ENCODE measurements around the gene RCVRN.

The RCVRN gene

DNA sequence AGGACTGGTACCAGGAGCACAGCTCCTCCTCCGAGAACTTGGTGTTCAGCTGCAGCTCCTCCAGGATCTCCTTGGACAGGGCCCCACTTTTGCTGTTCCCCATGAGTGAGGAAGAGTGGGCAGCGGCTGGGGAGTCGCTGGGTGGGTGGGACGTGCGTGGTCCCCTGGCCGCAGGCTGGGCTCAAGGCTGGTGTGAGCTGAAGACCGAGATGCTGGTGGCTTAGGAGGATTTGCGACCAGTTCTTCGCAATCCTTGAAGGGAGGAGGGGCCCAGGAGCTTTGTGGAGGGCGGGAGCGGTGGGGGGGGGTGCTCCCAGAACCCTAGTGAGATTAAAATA, at the start of gene RCVRN:
RCVRN (minus strand) TSS at position 194 of the 338 bp plus-strand sequence; CDS start at position 103, 91 bp downstream.
- Histone ChIP-seq H3K9me3 (ENCODE audit: control insufficient read depth, insufficient read depth, low read depth, low read length) (no peaks in the 10 kb centered on the region), H3K36me3 (ENCODE audit: control insufficient read depth in 2 of 2, insufficient read depth in 1 of 2, low read length in 2 of 2) (no peaks in the 10 kb centered on the region), H3K27ac (ENCODE audit: extremely low read depth, low read depth, low read length) (no peak within 1 kb of the TSS), H3K4me1 (ENCODE audit: control insufficient read depth, insufficient read depth, low read length) (no peaks in the 10 kb centered on the region), H3K4me3 (ENCODE audit: low read depth, low read length) (no peak within 1 kb of the TSS)
- ChIA-PET POLR2A (interaction anchor here (0.7 kb wide), 1 partner anchor 12 kb away, joined by 7 read pairs; no protein-coding TSS in a partner anchor), CTCF (interaction anchor here (0.6 to 2.3 kb wide), 7 partner anchors 14 to 411 kb away, joined by 3 to 13 read pairs (median 3); no protein-coding TSS in a partner anchor)
- no peak for TF ChIP-seq ZNF768 (tag by site-specific recombination; IDR thresholded peaks at IDR 0.05)
- TF ChIP-seq ZNF600 (tag by site-specific recombination; IDR thresholded peaks at IDR 0.05), result no peak
- TF ChIP-seq ZNF10 (tag by site-specific recombination; IDR thresholded peaks at IDR 0.05), result no peak
- TF ChIP-seq FEZF1 (tag by site-specific recombination; IDR thresholded peaks at IDR 0.05), result no peak
- no peak for TF ChIP-seq BCL11A (tag by site-specific recombination; IDR thresholded peaks at IDR 0.05; ENCODE audit: low read depth)
- no peak for TF ChIP-seq ZNF394 (tag by site-specific recombination; IDR thresholded peaks at IDR 0.05; ENCODE audit: borderline replicate concordance)
- no peak for TF ChIP-seq OSR2 (tag by site-specific recombination; IDR thresholded peaks at IDR 0.05)
- TF ChIP-seq ZNF354C (tag by site-specific recombination; IDR thresholded peaks at IDR 0.05; ENCODE audit: borderline replicate concordance, low read depth), result no peak
- TF ChIP-seq ATF2 (tag by site-specific recombination; IDR thresholded peaks at IDR 0.05; ENCODE audit: low read depth), result no peak
- TF ChIP-seq, protein P1, sequence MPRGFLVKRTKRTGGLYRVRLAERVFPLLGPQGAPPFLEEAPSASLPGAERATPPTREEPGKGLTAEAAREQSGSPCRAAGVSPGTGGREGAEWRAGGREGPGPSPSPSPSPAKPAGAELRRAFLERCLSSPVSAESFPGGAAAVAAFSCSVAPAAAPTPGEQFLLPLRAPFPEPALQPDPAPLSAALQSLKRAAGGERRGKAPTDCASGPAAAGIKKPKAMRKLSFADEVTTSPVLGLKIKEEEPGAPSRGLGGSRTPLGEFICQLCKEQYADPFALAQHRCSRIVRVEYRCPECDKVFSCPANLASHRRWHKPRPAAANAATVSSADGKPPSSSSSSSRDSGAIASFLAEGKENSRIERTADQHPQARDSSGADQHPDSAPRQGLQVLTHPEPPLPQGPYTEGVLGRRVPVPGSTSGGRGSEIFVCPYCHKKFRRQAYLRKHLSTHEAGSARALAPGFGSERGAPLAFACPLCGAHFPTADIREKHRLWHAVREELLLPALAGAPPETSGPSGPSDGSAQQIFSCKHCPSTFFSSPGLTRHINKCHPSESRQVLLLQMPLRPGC (tag by site-specific recombination; IDR thresholded peaks at IDR 0.05), result no peak
- no peak for TF ChIP-seq ZNF791 (tag by site-specific recombination; IDR thresholded peaks at IDR 0.05)

DNA sequence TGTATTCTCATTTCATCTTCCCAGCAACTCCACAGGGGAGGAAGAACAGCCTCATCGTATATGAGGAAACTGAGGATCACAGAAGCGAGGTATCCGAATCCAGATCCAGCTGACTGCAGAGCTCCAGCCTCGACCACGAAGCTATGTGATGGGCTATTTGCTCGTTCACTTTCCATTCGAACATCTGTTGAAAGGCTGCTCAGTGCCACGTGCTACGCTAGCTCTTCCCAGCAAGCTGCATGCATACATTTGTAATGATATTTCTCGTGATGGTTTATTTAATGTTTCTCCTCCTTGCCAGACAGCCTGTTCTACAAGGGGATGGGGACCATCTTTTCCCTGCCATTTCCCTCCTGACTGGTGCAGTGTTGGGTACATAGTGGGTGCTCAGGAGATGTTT, 48.4 kb upstream of the RCVRN start:
- no peaks in the 10 kb centered on the region for H3K4me1 ChIP-seq (ENCODE audit: control insufficient read depth, insufficient read depth, low read length)
- H3K4me3 ChIP-seq (ENCODE audit: low read depth, low read length), result no peak overlapping the region
- no peaks in the 10 kb centered on the region for H3K9me3 ChIP-seq (ENCODE audit: control insufficient read depth, insufficient read depth, low read depth, low read length)
- TF ChIP-seq, protein P2, sequence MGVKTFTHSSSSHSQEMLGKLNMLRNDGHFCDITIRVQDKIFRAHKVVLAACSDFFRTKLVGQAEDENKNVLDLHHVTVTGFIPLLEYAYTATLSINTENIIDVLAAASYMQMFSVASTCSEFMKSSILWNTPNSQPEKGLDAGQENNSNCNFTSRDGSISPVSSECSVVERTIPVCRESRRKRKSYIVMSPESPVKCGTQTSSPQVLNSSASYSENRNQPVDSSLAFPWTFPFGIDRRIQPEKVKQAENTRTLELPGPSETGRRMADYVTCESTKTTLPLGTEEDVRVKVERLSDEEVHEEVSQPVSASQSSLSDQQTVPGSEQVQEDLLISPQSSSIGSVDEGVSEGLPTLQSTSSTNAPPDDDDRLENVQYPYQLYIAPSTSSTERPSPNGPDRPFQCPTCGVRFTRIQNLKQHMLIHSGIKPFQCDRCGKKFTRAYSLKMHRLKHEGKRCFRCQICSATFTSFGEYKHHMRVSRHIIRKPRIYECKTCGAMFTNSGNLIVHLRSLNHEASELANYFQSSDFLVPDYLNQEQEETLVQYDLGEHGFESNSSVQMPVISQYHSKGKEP (tag by site-specific recombination; IDR thresholded peaks at IDR 0.05), result no peak
- TF ChIP-seq ZNF174 (tag by site-specific recombination; IDR thresholded peaks at IDR 0.05) (no peak), ZNF76 (tag by site-specific recombination; IDR thresholded peaks at IDR 0.05; ENCODE audit: borderline replicate concordance, low read depth) (no peak), TSHZ1 (tag by site-specific recombination; IDR thresholded peaks at IDR 0.05; ENCODE audit: borderline replicate concordance) (no peak)
- ChIA-PET CTCF (interaction anchor here (9.6 kb wide), 1 partner anchor 25 kb away, joined by 93 read pairs; no protein-coding TSS in a partner anchor), POLR2A (no interaction called here)
- H3K36me3 ChIP-seq (ENCODE audit: control insufficient read depth in 2 of 2, insufficient read depth in 1 of 2, low read length in 2 of 2), result no peaks in the 10 kb centered on the region
- H3K27ac ChIP-seq (ENCODE audit: extremely low read depth, low read depth, low read length), result no peak overlapping the region
